Measurements from ENCODE around the gene CFAP161. TPM values are rescaled to one million over a fixed set of nuclear protein-coding genes. Genes with fewer than 3 reads are reported as not detected.
"Not testable (repeated sequence)": the region's sequence is repeated elsewhere in the genome, so short reads cannot be mapped to it uniquely, and the experiment has no call there.

CFAP161 gene
- polyA plus RNA-seq, 1 of the 3 experiments (the other 2 are of a cell fraction), result 0.03 TPM

GRCh38 chr15:81157939-81158223 is 23.8 kb downstream of the CFAP161 start:
- H2AFZ ChIP-seq (ENCODE audit: low read depth), result no peak overlapping the region
- CTCF ChIA-PET, result interaction anchor here (0.8 to 17.5 kb wide), 3 partner anchors 102 to 118 kb away, joined by 3 to 395 read pairs (median 28); no protein-coding TSS in a partner anchor
- no peaks in the 10 kb centered on the region for H3K9me2 ChIP-seq
- no peak for DNase-seq
- H3K27me3 ChIP-seq (ENCODE audit: insufficient read depth), result no peaks in the 10 kb centered on the region
- POLR2A ChIA-PET, result no interaction called here
- WGBS (ENCODE audit: low lambda C conversion rate), result 61% methylated on average over 2 of the region's 2 CpGs
- no peaks in the 10 kb centered on the region for H4K20me1 ChIP-seq (ENCODE audit: insufficient read depth)
- H3K27ac ChIP-seq (ENCODE audit: low read depth in 2 of 2, low read length in 1 of 2), result no peak overlapping the region
- no peak overlapping the region for H3K4me2 ChIP-seq
- H3K4me1 ChIP-seq (ENCODE audit: control insufficient read depth in 1 of 2, insufficient read depth in 2 of 2, low read depth in 1 of 2, low read length in 1 of 2), result peaks cover 0 to 23% of the 10 kb centered on the region in 2 experiments; a peak in 2 of 4 replicates
- no peaks in the 10 kb centered on the region for H3K36me3 ChIP-seq (replicated peaks in 1 of 2; ENCODE audit: control insufficient read depth in 1 of 2, insufficient read depth in 2 of 2, low read length in 1 of 2)
- no peak for TF ChIP-seq EP300 (IDR thresholded peaks at IDR 0.05; ENCODE audit: borderline replicate concordance in 1 of 2, low read depth in 1 of 2, low read length in 1 of 2)
- H3K4me3 ChIP-seq (ENCODE audit: low read depth in 2 of 2, low read length in 1 of 2), result no peak overlapping the region
- H3F3A ChIP-seq (replicated peaks; ENCODE audit: insufficient read depth), result no peaks in the 10 kb centered on the region
- no peaks in the 10 kb centered on the region for H3K9me3 ChIP-seq
- no peak overlapping the region for H3K9ac ChIP-seq
- H3K79me2 ChIP-seq (ENCODE audit: insufficient read depth), result no peaks in the 10 kb centered on the region

GRCh38 chr15:81158561-81158960 is 24.5 kb downstream of the CFAP161 start:
- H3K9me2 ChIP-seq; POLR2A ChIA-PET; DNase-seq; H3K9ac ChIP-seq; H3K4me2 ChIP-seq; H3K9me3 ChIP-seq; H3K36me3 ChIP-seq (replicated peaks in 1 of 2; ENCODE audit: control insufficient read depth in 1 of 2, insufficient read depth in 2 of 2, low read length in 1 of 2); H4K20me1 ChIP-seq (ENCODE audit: insufficient read depth); H3K79me2 ChIP-seq (ENCODE audit: insufficient read depth); H3K27ac ChIP-seq (ENCODE audit: low read depth in 2 of 2, low read length in 1 of 2); H3F3A ChIP-seq (replicated peaks; ENCODE audit: insufficient read depth); H3K27me3 ChIP-seq (ENCODE audit: insufficient read depth); H3K4me3 ChIP-seq (ENCODE audit: low read depth in 2 of 2, low read length in 1 of 2); H2AFZ ChIP-seq (ENCODE audit: low read depth): not testable (repeated sequence)
- peaks cover 0 to 23% of the 10 kb centered on the region in 2 experiments; a peak in 2 of 4 replicates for H3K4me1 ChIP-seq (ENCODE audit: control insufficient read depth in 1 of 2, insufficient read depth in 2 of 2, low read depth in 1 of 2, low read length in 1 of 2)
- WGBS (ENCODE audit: low lambda C conversion rate), result 72% methylated on average over 5 of the region's 37 CpGs
- CTCF ChIA-PET, result interaction anchor here (17.5 kb wide), 1 partner anchor 107 kb away, joined by 395 read pairs; no protein-coding TSS in a partner anchor

- 20% methylated on average over 7 of the region's 11 CpGs for WGBS (ENCODE audit: low lambda C conversion rate)
- no peak overlapping the region for H3K4me2 ChIP-seq
- no peaks in the 10 kb centered on the region for H3K79me2 ChIP-seq (ENCODE audit: insufficient read depth)
- H2AFZ ChIP-seq (ENCODE audit: low read depth), result no peak overlapping the region
- no peak overlapping the region for H3K9ac ChIP-seq
- no peaks in the 10 kb centered on the region for H3K36me3 ChIP-seq (replicated peaks in 1 of 2; ENCODE audit: control insufficient read depth in 1 of 2, insufficient read depth in 2 of 2, low read length in 1 of 2)
- no peaks in the 10 kb centered on the region for H3F3A ChIP-seq (replicated peaks; ENCODE audit: insufficient read depth)
- H3K4me3 ChIP-seq (ENCODE audit: low read depth in 2 of 2, low read length in 1 of 2), result no peak overlapping the region
- POLR2A ChIA-PET, result interaction anchor here (1.0 to 1.2 kb wide), 3 partner anchors 13 to 105 kb away, joined by 3 to 8 read pairs (median 4); partner anchors contain the start of gene CFAP161
- no peaks in the 10 kb centered on the region for H3K27me3 ChIP-seq (ENCODE audit: insufficient read depth)
- no peaks in the 10 kb centered on the region for H3K9me2 ChIP-seq
- peak; percentile 83 for DNase-seq
- H3K9me3 ChIP-seq, result no peaks in the 10 kb centered on the region
- peak overlapping the region in 1 of 2 experiments; percentile 92; a peak in 2 of 4 replicates for H3K27ac ChIP-seq (ENCODE audit: low read depth in 2 of 2, low read length in 1 of 2)
- CTCF ChIA-PET, result interaction anchor here (0.7 to 17.5 kb wide), 9 partner anchors 9 to 240 kb away, joined by 3 to 395 read pairs (median 4); no protein-coding TSS in a partner anchor
- no peaks in the 10 kb centered on the region for H4K20me1 ChIP-seq (ENCODE audit: insufficient read depth)
- H3K4me1 ChIP-seq (ENCODE audit: control insufficient read depth in 1 of 2, insufficient read depth in 2 of 2, low read depth in 1 of 2, low read length in 1 of 2), result peaks cover 0 to 23% of the 10 kb centered on the region in 2 experiments; a peak in 2 of 4 replicates
- TF ChIP-seq MXI1 (IDR thresholded peaks at IDR 0.05; ENCODE audit: low read depth, low read length) (peak; percentile 82; the same call in 1 of the 2 replicates), CHD2 (IDR thresholded peaks at IDR 0.05; ENCODE audit: low read length, partially characterized antibody) (peak; percentile 84), NFIC (IDR thresholded peaks at IDR 0.05; ENCODE audit: borderline replicate concordance) (peak; percentile 67), RAD21 (IDR thresholded peaks at IDR 0.05; ENCODE audit: low read length) (peak; percentile 11), TEAD4 (IDR thresholded peaks at IDR 0.05; ENCODE audit: borderline replicate concordance, insufficient read depth) (no peak), GABPA (IDR thresholded peaks at IDR 0.05; ENCODE audit: low read depth) (no peak), GATA2 (CRISPR knock-in tag; IDR thresholded peaks at IDR 0.05) (no peak), TAF1 (IDR thresholded peaks at IDR 0.05; ENCODE audit: borderline replicate concordance, low read depth, low read length) (no peak), IRF3 (IDR thresholded peaks at IDR 0.05; ENCODE audit: low read depth, low read length) (no peak), USF1 (IDR thresholded peaks at IDR 0.05; ENCODE audit: borderline replicate concordance, low read depth) (no peak), TCF12 (IDR thresholded peaks at IDR 0.05) (peak; percentile 70), FOXM1 (IDR thresholded peaks at IDR 0.05; ENCODE audit: low read depth) (no peak), YY1 (IDR thresholded peaks at IDR 0.05; ENCODE audit: low read depth) (no peak), RCOR1 (IDR thresholded peaks at IDR 0.05; ENCODE audit: low read length) (peak; percentile 43; the same call in 1 of the 2 replicates), EP300 (IDR thresholded peaks at IDR 0.05; ENCODE audit: borderline replicate concordance in 1 of 2, low read depth in 1 of 2, low read length in 1 of 2) (peak in 1 of 2 experiments; percentile 70; a peak in 1 of 4 replicates), USF2 (IDR thresholded peaks at IDR 0.05; ENCODE audit: borderline replicate concordance, low read depth, low read length) (no peak), NRF1 (IDR thresholded peaks at IDR 0.05; ENCODE audit: low read depth, low read length) (no peak), FOXJ3 (CRISPR knock-in tag; IDR thresholded peaks at IDR 0.05) (peak; percentile 74; the same call in 1 of the 2 replicates)
Measured at GRCh38 chr15:81160312-81161159, 26.5 kb downstream of the CFAP161 start.

Data from SK-N-SH (cell line).